Neuronal stem cell (in vitro differentiated cells): ENCODE measurements around the gene BCL11B.

Source experiments
- DNase-seq: peaks from one replicate; pipeline ENCODE4 v3.0.0-alpha.2; 2013; ENCODE audit warnings: low spot score
- H2AFZ ChIP-seq: one replicate; pipeline ENCODE4 v1.6.1; 2013; ENCODE audit warnings: mild to moderate bottlenecking, low read length, inconsistent platforms
- H2AK5ac ChIP-seq: 2 replicates; pipeline ENCODE4 v1.6.1; 2013; ENCODE audit warnings: low read depth, mild to moderate bottlenecking, inconsistent platforms, low read length, moderate library complexity, mixed read lengths
- H2BK120ac ChIP-seq: 2 replicates; pipeline ENCODE4 v1.6.1; 2013; ENCODE audit warnings: low read depth, mild to moderate bottlenecking, inconsistent platforms, low read length, moderate library complexity, mixed read lengths
- H2BK12ac ChIP-seq: one replicate; pipeline ENCODE4 v1.6.1; 2013; ENCODE audit warnings: low read length, inconsistent platforms
- H2BK15ac ChIP-seq: 2 replicates; pipeline ENCODE4 v1.6.1; 2013; ENCODE audit warnings: mild to moderate bottlenecking, low read length, inconsistent platforms, mixed read lengths
- H2BK5ac ChIP-seq: one replicate; pipeline ENCODE4 v1.6.1; 2013; ENCODE audit warnings: inconsistent platforms, mild to moderate bottlenecking, low read length, moderate library complexity
- H3K14ac ChIP-seq: one replicate; pipeline ENCODE4 v1.6.1; 2013; ENCODE audit warnings: low read length, inconsistent platforms
- H3K18ac ChIP-seq: 2 replicates; pipeline ENCODE4 v1.6.1; 2013; ENCODE audit warnings: low read length, inconsistent platforms
- H3K23ac ChIP-seq: 2 replicates; pipeline ENCODE4 v1.6.1; 2013; ENCODE audit warnings: low read depth, mild to moderate bottlenecking, mixed read lengths, low read length, inconsistent platforms; ENCODE audit not compliant: poor library complexity
- H3K27ac ChIP-seq: replicated peaks from 3 replicates; pipeline ENCODE4 v1.5.1; 2013; ENCODE audit warnings: low read length, inconsistent platforms
- H3K27me3 ChIP-seq, 3 experiments: 2 replicates each; pipeline ENCODE4 v1.6.1; 2013; ENCODE audit warnings: low read length in 3 of 3, mild to moderate bottlenecking in 2 of 3, inconsistent platforms in 1 of 3, low read depth in 1 of 3, mixed read lengths in 1 of 3, moderate library complexity in 1 of 3; ENCODE audit not compliant: control insufficient read depth in 3 of 3, insufficient read depth in 3 of 3
- H3K36me3 ChIP-seq, 2 donors: replicated peaks in 1 of 2; 2 replicates each; pipeline ENCODE4 v1.6.1; 2013; ENCODE audit warnings: low read length in 2 of 2; ENCODE audit not compliant: control insufficient read depth in 2 of 2, insufficient read depth in 2 of 2
- H3K4ac ChIP-seq: 2 replicates; pipeline ENCODE4 v1.6.1; 2013; ENCODE audit warnings: inconsistent platforms, mild to moderate bottlenecking, low read length, moderate library complexity
- H3K4me1 ChIP-seq, 2 donors: 1 replicate in 1 of 2; 2 replicates in 1 of 2; pipeline ENCODE4 v1.6.1; 2013; ENCODE audit warnings: low read length in 2 of 2, low read depth in 1 of 2; ENCODE audit not compliant: control insufficient read depth in 2 of 2, insufficient read depth in 1 of 2
- H3K4me2 ChIP-seq: one replicate; pipeline ENCODE4 v1.6.1; 2013; ENCODE audit warnings: mild to moderate bottlenecking, low read length, inconsistent platforms; ENCODE audit not compliant: insufficient read depth, poor library complexity, severe bottlenecking
- H3K4me3 ChIP-seq, 2 donors: 2 replicates each; pipeline ENCODE4 v1.5.1; 2013; ENCODE audit warnings: low read length in 2 of 2, mild to moderate bottlenecking in 2 of 2, inconsistent platforms in 1 of 2, moderate library complexity in 1 of 2
- H3K79me1 ChIP-seq: one replicate; pipeline ENCODE4 v1.6.1; 2013; ENCODE audit warnings: low read depth, mild to moderate bottlenecking, inconsistent platforms, low read length, moderate library complexity
- H3K9ac ChIP-seq: one replicate; pipeline ENCODE4 v1.6.1; 2013; ENCODE audit warnings: mild to moderate bottlenecking, low read depth, low read length, inconsistent platforms; ENCODE audit not compliant: poor library complexity
- H3K9me3 ChIP-seq, 2 donors: replicated peaks in 1 of 2; 2 replicates each; pipeline versions ENCODE3 to v1.6.1; 2013; ENCODE audit warnings: low read length in 2 of 2, mild to moderate bottlenecking in 2 of 2, inconsistent platforms in 1 of 2, low read depth in 1 of 2, mixed read lengths in 1 of 2, moderate library complexity in 1 of 2; ENCODE audit not compliant: control insufficient read depth in 2 of 2, insufficient read depth in 1 of 2
- H4K8ac ChIP-seq: one replicate; pipeline ENCODE4 v1.6.1; 2013; ENCODE audit warnings: low read depth, mild to moderate bottlenecking, inconsistent platforms, low read length, moderate library complexity
- H4K91ac ChIP-seq: one replicate; pipeline ENCODE4 v1.6.1; 2013; ENCODE audit warnings: low read length, low read depth, mild to moderate bottlenecking, inconsistent platforms; ENCODE audit not compliant: poor library complexity
- WGBS, 2 donors: extraction: QIAGEN DNeasy Blood & Tissue Kit; methylation state at CpG; one replicate each; pipeline ENCODE4 v1.1.7; 2013; ENCODE audit warnings: missing lambda C conversion rate in 2 of 2, mixed read lengths in 1 of 2; ENCODE audit not compliant: insufficient read length in 2 of 2, insufficient replicate concordance in 1 of 2; ENCODE audit errors: extremely low coverage in 2 of 2; 5-methylcytosine and 5-hydroxymethylcytosine counted together

The BCL11B gene

GRCh38 chr14:99312106-99312505, 40.1 kb upstream of the BCL11B start:
- H2BK5ac ChIP-seq = no peak overlapping the region
- H3K4me1 ChIP-seq = peaks cover 0 to 6% of the 10 kb centered on the region in 2 donors
- H3K36me3 ChIP-seq = no peaks in the 10 kb centered on the region
- no peak for DNase-seq
- H3K9ac ChIP-seq = no peak overlapping the region
- no peak overlapping the region for H2BK120ac ChIP-seq
- no peak overlapping the region for H3K4me2 ChIP-seq
- no peak overlapping the region for H3K4me3 ChIP-seq
- H2BK15ac ChIP-seq = no peak overlapping the region
- no peak overlapping the region for H4K91ac ChIP-seq
- no CpG with 5 or more reads among the region's 7 CpGs for WGBS, 2 donors
- H3K23ac ChIP-seq = no peak overlapping the region
- no peak overlapping the region for H4K8ac ChIP-seq
- no peak overlapping the region for H2AK5ac ChIP-seq
- H2BK12ac ChIP-seq = no peak overlapping the region
- no peak overlapping the region for H3K14ac ChIP-seq
- H3K9me3 ChIP-seq = no peaks in the 10 kb centered on the region
- H3K27me3 ChIP-seq = peaks cover 0 to 2% (median 0%) of the 10 kb centered on the region in 3 experiments
- no peak overlapping the region for H3K4ac ChIP-seq
- no peak overlapping the region for H2AFZ ChIP-seq
- H3K27ac ChIP-seq = no peak overlapping the region
- no peaks in the 10 kb centered on the region for H3K79me1 ChIP-seq
- H3K18ac ChIP-seq = no peak overlapping the region

GRCh38 chr14:99309220-99309766, 37.3 kb upstream of the BCL11B start:
- no peak overlapping the region for H3K23ac ChIP-seq
- H3K4me2 ChIP-seq = no peak overlapping the region
- no peak overlapping the region for H3K4me3 ChIP-seq
- peaks cover 0 to 4% of the 10 kb centered on the region in 2 donors for H3K4me1 ChIP-seq
- no peak overlapping the region for H3K4ac ChIP-seq
- H4K8ac ChIP-seq = no peak overlapping the region
- no peak overlapping the region for H4K91ac ChIP-seq
- DNase-seq = no peak
- WGBS, 2 donors = no CpG with 5 or more reads among the region's 4 CpGs
- no peak overlapping the region for H2BK5ac ChIP-seq
- no peaks in the 10 kb centered on the region for H3K27me3 ChIP-seq
- no peak overlapping the region for H2BK120ac ChIP-seq
- no peak overlapping the region for H2BK15ac ChIP-seq
- no peak overlapping the region for H3K14ac ChIP-seq
- H2AFZ ChIP-seq = no peak overlapping the region
- H3K36me3 ChIP-seq = no peaks in the 10 kb centered on the region
- H2BK12ac ChIP-seq = no peak overlapping the region
- H3K18ac ChIP-seq = no peak overlapping the region
- peak overlapping the region; percentile 47 for H2AK5ac ChIP-seq
- H3K9ac ChIP-seq = no peak overlapping the region
- H3K9me3 ChIP-seq = no peaks in the 10 kb centered on the region
- H3K79me1 ChIP-seq = no peaks in the 10 kb centered on the region
- no peak overlapping the region for H3K27ac ChIP-seq

GRCh38 chr14:99304208-99304607, 32.2 kb upstream of the BCL11B start:
- no peak overlapping the region for H3K23ac ChIP-seq
- no peaks in the 10 kb centered on the region for H3K79me1 ChIP-seq
- no peak overlapping the region for H4K8ac ChIP-seq
- no peak overlapping the region for H3K27ac ChIP-seq
- H3K4me2 ChIP-seq = no peak overlapping the region
- no peak overlapping the region for H4K91ac ChIP-seq
- H2AFZ ChIP-seq = no peak overlapping the region
- no peak overlapping the region for H3K14ac ChIP-seq
- H3K27me3 ChIP-seq = no peaks in the 10 kb centered on the region
- no peak overlapping the region for H3K4ac ChIP-seq
- H2BK12ac ChIP-seq = no peak overlapping the region
- H2BK15ac ChIP-seq = no peak overlapping the region
- WGBS, 2 donors = no CpG with 5 or more reads among the region's 1 CpG
- H3K18ac ChIP-seq = no peak overlapping the region
- no peak overlapping the region for H2BK120ac ChIP-seq
- no peaks in the 10 kb centered on the region for H3K9me3 ChIP-seq
- no peaks in the 10 kb centered on the region for H3K4me1 ChIP-seq
- DNase-seq = no peak
- H2BK5ac ChIP-seq = no peak overlapping the region
- no peak overlapping the region for H2AK5ac ChIP-seq
- no peak overlapping the region for H3K4me3 ChIP-seq
- no peak overlapping the region for H3K9ac ChIP-seq
- no peaks in the 10 kb centered on the region for H3K36me3 ChIP-seq

GRCh38 chr14:99300190-99300589, 28.2 kb upstream of the BCL11B start:
- no peaks in the 10 kb centered on the region for H3K4me1 ChIP-seq
- H3K14ac ChIP-seq = no peak overlapping the region
- no peak overlapping the region for H3K18ac ChIP-seq
- no peak overlapping the region for H3K9ac ChIP-seq
- H4K8ac ChIP-seq = no peak overlapping the region
- H2BK120ac ChIP-seq = no peak overlapping the region
- no peaks in the 10 kb centered on the region for H3K27me3 ChIP-seq
- no peak overlapping the region for H2AK5ac ChIP-seq
- no peak overlapping the region for H3K27ac ChIP-seq
- no peak overlapping the region for H4K91ac ChIP-seq
- no peaks in the 10 kb centered on the region for H3K9me3 ChIP-seq
- H2BK12ac ChIP-seq = no peak overlapping the region
- H3K79me1 ChIP-seq = no peaks in the 10 kb centered on the region
- no peak overlapping the region for H3K4ac ChIP-seq
- DNase-seq = no peak
- no peak overlapping the region for H2BK15ac ChIP-seq
- H2BK5ac ChIP-seq = no peak overlapping the region
- no peak overlapping the region for H3K4me3 ChIP-seq
- no peaks in the 10 kb centered on the region for H3K36me3 ChIP-seq
- no peak overlapping the region for H3K23ac ChIP-seq
- no peak overlapping the region for H2AFZ ChIP-seq
- H3K4me2 ChIP-seq = no peak overlapping the region
